GM21423 (cell line): ENCODE measurements around the gene CHCHD4.
"Not testable (repeated sequence)": the region's sequence is repeated elsewhere in the genome, so short reads cannot be mapped to it uniquely, and the experiment has no call there.

Experiments
- ATAC-seq: cut with Tn5 transposase; IDR thresholded peaks from one replicate; pipeline ENCODE4 v1.9.1; 2021; ENCODE audit warnings: mild to moderate bottlenecking, moderate library complexity; ENCODE audit not compliant: unreplicated experiment

Gene CHCHD4

GRCh38 chr3:14121859-14122258 lies 2.8 kb downstream of the CHCHD4 start:
- no peak for ATAC-seq

- not testable (repeated sequence) for ATAC-seq
These were observed 3.7 kb downstream of the CHCHD4 start for GRCh38 chr3:14120921-14121448.

GRCh38 chr3:14120111-14120920 lies 4.4 kb downstream of the CHCHD4 start:
- ATAC-seq = no peak

GRCh38 chr3:14119651-14120050 lies 5.0 kb downstream of the CHCHD4 start:
- no peak for ATAC-seq

- no peak for ATAC-seq
These were observed 6.0 kb downstream of the CHCHD4 start for GRCh38 chr3:14118400-14119381.

GRCh38 chr3:14117468-14118399 lies 6.9 kb downstream of the CHCHD4 start:
- ATAC-seq = no peak

- no peak for ATAC-seq
These were observed 10.6 kb downstream of the CHCHD4 start for GRCh38 chr3:14113965-14114635.

GRCh38 chr3:14110699-14111098 lies 14.0 kb downstream of the CHCHD4 start:
- no peak for ATAC-seq

GRCh38 chr3:14109821-14110220 lies 14.8 kb downstream of the CHCHD4 start:
- ATAC-seq = not testable (repeated sequence)

- no peak for ATAC-seq
These were observed 26.9 kb downstream of the CHCHD4 start for GRCh38 chr3:14097616-14098391.

GRCh38 chr3:14096742-14097141 lies 27.9 kb downstream of the CHCHD4 start:
- no peak for ATAC-seq

- ATAC-seq = no peak
These were observed 30.8 kb downstream of the CHCHD4 start for GRCh38 chr3:14093831-14094230.

- ATAC-seq = no peak
These were observed 32.2 kb downstream of the CHCHD4 start for GRCh38 chr3:14092464-14092863.

- not testable (repeated sequence) for ATAC-seq
These were observed 32.7 kb downstream of the CHCHD4 start for GRCh38 chr3:14091959-14092358.

- not testable (repeated sequence) for ATAC-seq
These were observed 37.2 kb downstream of the CHCHD4 start for GRCh38 chr3:14087461-14087860.

- no peak for ATAC-seq
These were observed 42.5 kb downstream of the CHCHD4 start for GRCh38 chr3:14082108-14082657.

- no peak for ATAC-seq
These were observed 47.4 kb downstream of the CHCHD4 start for GRCh38 chr3:14077310-14077709.

GRCh38 chr3:14075233-14075632 lies 49.4 kb downstream of the CHCHD4 start:
- not testable (repeated sequence) for ATAC-seq

GRCh38 chr3:14064910-14065309 lies 59.8 kb downstream of the CHCHD4 start:
- ATAC-seq = no peak
